A549 (cell line): ENCODE measurements around the gene DFFB. TPM values are rescaled to one million over a fixed set of nuclear protein-coding genes. Genes with fewer than 3 reads are reported as not detected.

Source experiments
- ATAC-seq, 2 experiments: fragments of 200-7000 bp in 1 of 2; fragments of >200 bp in 1 of 2; cut with Nextera tagmentation in 1 of 2; cut with Tn5 transposase in 1 of 2; 3 replicates each; pipeline versions ENCODE4 v1.8.0 to v1.9.1; 2018 to 2020; ENCODE audit warnings: mild to moderate bottlenecking in 1 of 2, moderate library complexity in 1 of 2
- CTCF ChIA-PET: fragments of 300-600 bp; sonication (Branson Sonifier 250); formaldehyde crosslinking; extraction: SDS; loops from one replicate; lab custom pipeline; 2021; ENCODE audit warnings: antibody characterized with exemption, inconsistent platforms; lab: Yijun Ruan, JAX
- POLR2A ChIA-PET: fragments of 350-600 bp; formaldehyde crosslinking; extraction: SDS; loops from one replicate; lab custom pipeline; 2021; ENCODE audit warnings: antibody characterized with exemption, inconsistent platforms; lab: Yijun Ruan, JAX
- DNase-seq, 2 experiments: peaks; one replicate each; pipeline versions ENCODE4 v3.0.0 to v3.0.0-alpha.2; 2011 to 2016; ENCODE audit warnings: low read depth in 1 of 2, low spot score in 1 of 2
- FAIRE-seq: peaks from 2 replicates; lab custom pipeline; 2011; peaks lifted over from hg19 to GRCh38; lab: Jason Lieb, UNC
- H3K27ac ChIP-seq, 2 experiments: fragments of >200 bp; sonication (Bioruptor Twin); formaldehyde crosslinking; 3 replicates each; pipeline ENCODE4 v1.5.1; 2016 to 2017
- H3K4me1 ChIP-seq: fragments of >200 bp; sonication (Bioruptor Twin); formaldehyde crosslinking; 3 replicates; pipeline ENCODE4 v1.6.1; 2016
- H3K4me2 ChIP-seq: fragments of >200 bp; sonication (Bioruptor Twin); formaldehyde crosslinking; 3 replicates; pipeline ENCODE4 v1.6.1; 2016
- H3K4me3 ChIP-seq: fragments of >200 bp; sonication (Bioruptor Twin); formaldehyde crosslinking; 3 replicates; pipeline ENCODE4 v1.5.1; 2016
- H3K9me3 ChIP-seq: fragments of >200 bp; sonication (Bioruptor Twin); formaldehyde crosslinking; 3 replicates; pipeline ENCODE4 v1.6.1; 2016
- ATOH8 ChIP-seq: fragments of 250-450 bp; sonication (Bioruptor Pico); IDR thresholded peaks from 2 replicates; pipeline ENCODE4 v1.5.0; 2020; ENCODE audit warnings: low read depth, mild to moderate bottlenecking, moderate library complexity
- CBX2 ChIP-seq: fragments of 200-600 bp; sonication (generic); IDR thresholded peaks from 2 replicates; pipeline ENCODE4 v1.6.1; 2016; ENCODE audit warnings: low read depth, mild to moderate bottlenecking, borderline replicate concordance
- CHD2 ChIP-seq: fragments of 150-350 bp; IDR thresholded peaks from 2 replicates; pipeline ENCODE4 v1.6.1; 2014; ENCODE audit warnings: low read length; ENCODE audit not compliant: partially characterized antibody
- CTCF ChIP-seq: fragments of >200 bp; sonication (Bioruptor Twin); formaldehyde crosslinking; IDR thresholded peaks from 3 replicates; pipeline ENCODE4 v1.5.1; 2016
- E2F6 ChIP-seq: IDR thresholded peaks from 2 replicates; pipeline ENCODE4 v1.6.1; 2012; ENCODE audit warnings: low read depth, borderline replicate concordance
- EHMT2 ChIP-seq: fragments of 200-600 bp; sonication (generic); IDR thresholded peaks from 2 replicates; pipeline ENCODE4 v1.6.1; 2016; ENCODE audit warnings: antibody characterized with exemption, low read depth, mild to moderate bottlenecking, moderate library complexity
- ESRRA ChIP-seq: fragments of 150-350 bp; IDR thresholded peaks from 2 replicates; pipeline ENCODE4 v1.6.1; 2014; ENCODE audit warnings: mild to moderate bottlenecking, low read length, borderline replicate concordance
- HES2 ChIP-seq: fragments of >200 bp; sonication (Bioruptor Twin); formaldehyde crosslinking; IDR thresholded peaks from 2 replicates; pipeline ENCODE4 v1.6.1; 2016
- HMGXB4 ChIP-seq: fragments of 250-450 bp; sonication (Bioruptor Pico); IDR thresholded peaks from 2 replicates; pipeline ENCODE4 v1.5.0; 2021; ENCODE audit warnings: mild to moderate bottlenecking, moderate library complexity, borderline replicate concordance
- HOXA7 ChIP-seq: fragments of 250-450 bp; sonication (Bioruptor Pico); IDR thresholded peaks from 2 replicates; pipeline ENCODE4 v1.5.0; 2020; ENCODE audit warnings: mild to moderate bottlenecking, moderate library complexity
- HOXB5 ChIP-seq: fragments of 250-450 bp; sonication (Bioruptor Pico); IDR thresholded peaks from 2 replicates; pipeline ENCODE4 v1.5.0; 2020; ENCODE audit warnings: mild to moderate bottlenecking, moderate library complexity
- JUN ChIP-seq, 2 experiments: fragments of >200 bp; sonication (Bioruptor Twin); formaldehyde crosslinking; IDR thresholded peaks; 2 replicates in 1 of 2; 3 replicates in 1 of 2; pipeline ENCODE4 v1.6.1; 2016 to 2017
- JUNB ChIP-seq: fragments of >200 bp; sonication (Bioruptor Twin); formaldehyde crosslinking; IDR thresholded peaks from 2 replicates; pipeline ENCODE4 v1.6.1; 2016
- KDM5A ChIP-seq: fragments of 200-600 bp; sonication (generic); IDR thresholded peaks from 2 replicates; pipeline ENCODE4 v1.6.1; 2016; ENCODE audit warnings: antibody characterized with exemption, mild to moderate bottlenecking
- MAX ChIP-seq: IDR thresholded peaks from 2 replicates; pipeline ENCODE4 v1.6.1; 2012
- NFE2L2 ChIP-seq: fragments of 150-350 bp; conservative IDR thresholded peaks from 2 replicates; pipeline ENCODE4 v1.6.1; 2014; ENCODE audit warnings: low read length
- NPAS2 ChIP-seq: fragments of 250-450 bp; sonication (Bioruptor Pico); IDR thresholded peaks from 2 replicates; pipeline ENCODE4 v1.8.0; 2022; ENCODE audit warnings: mild to moderate bottlenecking, moderate library complexity, borderline replicate concordance
- PBX3 ChIP-seq: IDR thresholded peaks from 2 replicates; pipeline ENCODE4 v1.6.1; 2012
- PHF8 ChIP-seq: fragments of 200-600 bp; sonication (generic); IDR thresholded peaks from 2 replicates; pipeline ENCODE4 v1.6.1; 2016; ENCODE audit warnings: low read depth, mild to moderate bottlenecking, antibody characterized with exemption, moderate library complexity, borderline replicate concordance
- POLR2A ChIP-seq: IDR thresholded peaks from 2 replicates; pipeline ENCODE4 v1.6.1; 2012; ENCODE audit warnings: mild to moderate bottlenecking, low read length
- RAD21 ChIP-seq, 2 experiments: fragments of >200 bp in 1 of 2; sonication (Bioruptor Twin) in 1 of 2; formaldehyde crosslinking in 1 of 2; IDR thresholded peaks in 1 of 2; conservative IDR thresholded peaks in 1 of 2; 2 replicates in 1 of 2; 3 replicates in 1 of 2; pipeline ENCODE4 v1.6.1; 2012 to 2018; ENCODE audit warnings: inconsistent platforms in 1 of 2
- REST ChIP-seq: fragments of 200-600 bp; sonication (generic); IDR thresholded peaks from 2 replicates; pipeline ENCODE4 v1.6.1; 2016; ENCODE audit warnings: antibody characterized with exemption, mild to moderate bottlenecking, moderate library complexity
- RNF2 ChIP-seq: fragments of 200-600 bp; sonication (generic); IDR thresholded peaks from 2 replicates; pipeline ENCODE4 v1.6.1; 2016; ENCODE audit warnings: low read depth, mild to moderate bottlenecking, antibody characterized with exemption, moderate library complexity, borderline replicate concordance
- ZFP36 ChIP-seq: fragments of 450-650 bp; IDR thresholded peaks from 2 replicates; pipeline ENCODE4 v1.6.1; 2014; ENCODE audit warnings: borderline replicate concordance; ENCODE audit not compliant: partially characterized antibody
- ZSCAN20 ChIP-seq: fragments of 250-450 bp; sonication (Bioruptor Pico); IDR thresholded peaks from 2 replicates; pipeline ENCODE4 v1.8.0; 2022; ENCODE audit warnings: mild to moderate bottlenecking, moderate library complexity
- WGBS: methylation state at CpG from one replicate; pipeline ENCODE4 v1.1.6; 2017; ENCODE audit errors: missing lambda C conversion rate; 5-methylcytosine and 5-hydroxymethylcytosine counted together
- polyA plus RNA-seq, 4 experiments: library from polyadenylated mRNA; depleted of rRNA in 3 of 4; stranded (reverse); fragments of >200 nt; fragmentation: RNase III in 1 of 4; extraction: RNeasy Plus Mini Kit Qiagen cat#74134 plus additional on column Dnase treatment in 1 of 4; gene quantifications; 2 replicates in 3 of 4; 3 replicates in 1 of 4; pipeline ENCODE4 v1.2.3, GENCODE V29; 2011 to 2017

DFFB gene
- polyA plus RNA-seq, 2 of the 4 experiments (the other 2 are of a cell fraction), result 2.5 to 3.7 TPM

- peak overlapping the region; percentile 81 for H3K4me3 ChIP-seq
- peak; percentile 80 to 95 for DNase-seq
- TF ChIP-seq HOXA7 (CRISPR knock-in tag) (no peak), POLR2A (peak; percentile 21; the same call in 1 of the 2 replicates), PHF8 (peak; percentile 63; the same call in 1 of the 2 replicates), PBX3 (no peak), JUN (IDR thresholded peaks at IDR 0.05) (0 out of 5 replicates have a peak, but pooled peaks of 1 of the 2 experiments have one; percentile 1), EHMT2 (no peak), ATOH8 (no peak), RNF2 (no peak), E2F6 (peak; percentile 47; the same call in 1 of the 2 replicates), MAX (peak; percentile 53)
- H3K9me3 ChIP-seq, result no peaks in the 10 kb centered on the region
- H3K27ac ChIP-seq, result peak overlapping the region; percentile 94 to 99
- peak; percentile 87 for FAIRE-seq
- CTCF ChIA-PET, result interaction anchor here (0.7 kb wide), 1 partner anchor 42 kb away, joined by 4 read pairs; no protein-coding TSS in a partner anchor
- POLR2A ChIA-PET, result no interaction called here
- 0% methylated on average over 12 of the region's 51 CpGs for WGBS
- H3K4me1 ChIP-seq, result 0 out of 3 replicates have a peak, but pooled peaks cover 3% of the 10 kb centered on the region
- peak overlapping the region; percentile 96 for H3K4me2 ChIP-seq
- ATAC-seq, result peak; percentile 72 to 87
Observed at GRCh38 chr1:3900969-3901529, 43.8 kb downstream of the DFFB start.

- DNase-seq (no peak), ATAC-seq (no peak), FAIRE-seq (no peak)
- WGBS, result 96% methylated on average over 12 of the region's 15 CpGs
- Histone ChIP-seq H3K4me3 (no peak overlapping the region), H3K9me3 (no peaks in the 10 kb centered on the region), H3K27ac (no peak overlapping the region), H3K4me2 (no peak overlapping the region), H3K4me1 (0 out of 3 replicates have a peak, but pooled peaks cover 3% of the 10 kb centered on the region)
- POLR2A ChIA-PET, result no interaction called here
- CTCF ChIA-PET, result interaction anchor here (1.1 kb wide), 1 partner anchor 9 kb away, joined by 3 read pairs; no protein-coding TSS in a partner anchor
- TF ChIP-seq CTCF (no peak), CBX2 (no peak), REST (no peak), NFE2L2 (no peak), RAD21 (conservative IDR thresholded peaks at IDR 0.05 in 1 of 2, IDR thresholded peaks at IDR 0.05 in 1 of 2) (no peak), HOXB5 (CRISPR knock-in tag) (no peak), HES2 (no peak), ZSCAN20 (CRISPR knock-in tag) (no peak), RNF2 (no peak), JUNB (no peak), HMGXB4 (CRISPR knock-in tag) (no peak), HOXA7 (CRISPR knock-in tag) (no peak), ZFP36 (no peak), NPAS2 (CRISPR knock-in tag) (no peak), CHD2 (no peak), KDM5A (no peak), ESRRA (no peak)
Observed at GRCh38 chr1:3902111-3902511, 44.8 kb downstream of the DFFB start.
